GM18907 (cell line): Measurements from ENCODE around the gene CLK1.
"Not testable (repeated sequence)": the region's sequence is repeated elsewhere in the genome, so short reads cannot be mapped to it uniquely, and the experiment has no call there.

ENCODE experiments used
- ATAC-seq: cut with Tn5 transposase; IDR thresholded peaks from one replicate; pipeline ENCODE4 v1.9.1; 2021; ENCODE audit warnings: mild to moderate bottlenecking, moderate library complexity; ENCODE audit not compliant: unreplicated experiment

The CLK1 gene

GRCh38 chr2:200864176-200865034 is at the start of gene CLK1:
TSS of gene CLK1 (minus strand) at chr2:200864658. CDS start at chr2:200861862, 2,796 bp downstream.
- ATAC-seq, result peak; percentile 89

GRCh38 chr2:200913654-200914053 is 49.2 kb upstream of the CLK1 start:
- no peak for ATAC-seq

- no peak for ATAC-seq
These were observed 45.5 kb upstream of the CLK1 start for GRCh38 chr2:200909958-200910357.

DNA sequence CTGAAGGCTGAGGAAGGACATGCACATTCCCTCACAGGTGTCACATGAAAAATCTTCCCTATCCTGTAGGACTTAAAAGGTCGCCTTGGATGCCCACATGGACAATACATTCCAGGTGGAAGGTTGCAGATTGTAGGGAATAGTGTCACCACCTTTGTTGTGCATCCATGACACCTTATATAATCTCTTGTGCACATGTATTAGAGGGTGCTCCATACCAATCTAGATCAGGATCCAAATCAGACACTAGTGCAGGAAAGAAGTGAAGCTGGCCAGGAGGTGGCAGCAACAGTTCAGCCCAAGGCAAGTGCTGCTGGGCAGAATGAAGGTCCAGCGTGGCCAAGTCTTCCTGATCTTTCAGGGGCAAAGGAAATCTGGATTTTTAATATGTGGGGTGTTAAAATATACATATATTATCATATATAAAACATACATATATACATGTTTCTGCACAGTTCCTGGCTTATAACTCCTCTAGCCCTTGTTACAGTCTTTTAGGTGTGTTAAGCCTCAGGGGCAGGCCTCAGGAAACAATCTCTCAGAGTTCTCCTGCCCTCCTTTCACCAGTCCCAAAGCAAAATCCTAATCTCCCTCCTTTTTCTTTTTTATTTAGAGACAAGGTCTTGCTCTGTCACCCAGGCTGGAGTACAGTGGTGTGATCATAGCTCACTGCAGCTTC is 41.3 kb upstream of the CLK1 start:
- no peak for ATAC-seq

DNA sequence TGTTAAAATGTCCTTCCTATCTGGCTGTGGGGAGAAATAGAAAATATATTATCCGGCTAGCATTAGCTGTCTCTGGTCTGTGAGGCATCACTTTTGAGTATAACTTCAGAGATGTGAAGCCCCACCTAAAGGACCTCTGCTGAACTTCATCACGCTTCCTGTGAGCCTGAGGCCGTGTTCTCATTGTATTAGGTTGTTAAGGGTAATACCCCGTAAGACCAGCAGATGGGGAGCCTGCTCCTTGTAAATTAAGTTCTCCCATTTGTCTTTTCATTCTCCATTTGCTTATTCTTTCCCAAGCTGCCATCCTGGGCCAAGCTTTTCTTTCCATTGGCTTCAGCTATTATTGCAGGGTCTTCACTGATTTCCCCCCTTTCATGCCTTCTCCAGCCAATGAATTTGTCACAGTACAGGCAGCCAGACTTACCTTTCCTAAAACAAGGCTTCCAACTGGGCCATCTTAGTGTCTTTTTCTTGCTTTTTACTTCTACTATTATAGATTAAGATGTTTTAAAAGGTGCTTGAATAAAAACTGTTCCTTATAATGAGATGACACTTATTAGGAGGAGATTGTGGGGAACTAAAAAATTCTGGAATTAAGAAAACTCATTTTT is 37.1 kb upstream of the CLK1 start:
- ATAC-seq, result peak; percentile 96

- no peak for ATAC-seq
These were observed 35.0 kb upstream of the CLK1 start for GRCh38 chr2:200899482-200899881.

DNA sequence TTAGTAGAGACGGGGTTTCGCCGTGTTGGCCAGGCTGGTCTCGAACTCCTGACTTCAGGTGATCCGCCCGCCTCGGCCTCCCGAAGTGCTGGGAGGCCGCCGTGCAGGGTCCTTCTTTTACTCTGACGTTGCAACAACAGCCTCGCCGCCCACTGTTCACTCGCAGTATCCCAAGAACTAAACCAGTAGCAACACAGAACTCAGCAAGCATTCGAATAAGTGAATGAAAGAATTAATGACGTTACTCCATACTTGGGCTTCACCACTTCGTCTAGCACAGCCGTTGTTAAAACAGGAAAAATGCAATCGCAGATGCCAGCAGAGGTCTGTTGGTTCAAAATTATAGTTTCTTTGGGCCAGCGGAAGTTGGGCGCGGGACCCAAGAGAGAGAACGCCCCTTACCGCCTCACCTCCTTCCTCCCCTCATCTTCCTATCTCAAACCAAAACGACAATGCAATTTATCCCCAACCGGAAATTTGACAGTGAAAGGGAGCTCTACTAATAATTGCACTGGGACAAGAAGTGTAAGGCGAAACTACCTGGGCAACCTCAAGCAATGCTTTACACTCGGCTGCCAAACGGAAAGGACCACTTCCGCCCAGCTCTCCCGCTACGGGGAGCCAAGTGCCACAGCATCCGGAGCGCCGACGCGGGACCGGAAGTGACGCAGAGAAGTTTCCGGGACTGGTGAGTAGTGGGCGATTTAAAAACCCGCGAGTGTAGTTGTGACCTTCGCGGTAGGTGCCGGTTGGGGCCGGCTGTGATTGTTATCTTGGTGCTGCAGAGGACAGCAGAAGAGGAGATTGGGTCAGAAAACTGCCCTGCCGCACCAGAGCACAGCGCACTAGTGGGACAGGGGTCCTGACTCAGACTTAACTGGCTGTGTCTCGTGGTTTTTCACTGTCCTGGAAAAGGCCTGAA is 24.5 kb upstream of the CLK1 start, which contains the start of the genes NIF3L1 and PPIL3:
Gene NIF3L1, plus strand, starts transcription at position 668 of the 922 bp plus-strand sequence. CDS start 2,573 bp downstream, outside the sequence.
Gene PPIL3, minus strand, starts transcription at position 374 of the 922 bp plus-strand sequence. CDS start 1,462 bp downstream, outside the sequence.
- ATAC-seq, result peak; percentile 93

DNA sequence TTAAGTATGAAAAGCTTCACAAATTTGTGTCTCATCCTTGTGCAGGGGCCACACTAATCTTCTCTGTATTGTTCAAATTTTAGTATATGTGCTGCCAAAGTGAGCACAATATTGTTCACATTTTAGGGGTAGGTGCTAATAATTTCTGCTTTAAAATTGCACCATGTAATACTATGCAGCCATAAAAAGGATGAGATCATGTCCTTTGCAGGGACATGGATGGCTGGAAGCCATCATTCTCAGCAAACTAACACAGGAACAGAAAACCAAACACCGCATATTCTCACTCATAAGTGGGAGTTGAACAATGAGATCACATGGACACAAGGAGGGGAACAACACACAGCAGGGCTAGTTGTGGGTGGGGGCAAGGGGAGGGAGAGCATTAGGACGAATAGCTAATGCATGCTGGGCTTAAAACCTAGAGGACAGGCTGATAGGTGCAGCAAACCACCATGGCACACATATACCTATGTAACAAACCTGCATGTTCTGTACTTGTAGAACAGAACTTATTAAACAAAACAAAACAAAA is 17.3 kb upstream of the CLK1 start:
- ATAC-seq, result not testable (repeated sequence)

- no peak for ATAC-seq
These were observed 13.9 kb upstream of the CLK1 start for GRCh38 chr2:200878289-200878880.

DNA sequence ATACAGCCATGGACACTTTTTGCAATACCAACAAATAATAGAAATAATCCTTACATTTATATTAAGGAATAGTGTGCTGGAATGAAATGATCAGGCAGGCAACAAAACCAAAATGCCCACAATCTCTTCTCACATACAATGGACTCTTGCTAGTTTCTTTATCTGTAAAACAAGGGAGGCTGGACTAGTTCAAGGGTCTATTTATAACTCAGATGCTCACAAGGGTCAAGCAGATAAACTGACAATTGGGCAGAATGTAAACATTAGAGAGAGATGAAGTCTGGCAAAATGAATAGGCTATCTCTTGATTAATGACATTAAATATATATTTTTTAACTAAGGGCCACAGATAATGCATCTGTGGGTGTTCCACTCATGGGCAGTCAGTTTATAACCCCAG is 13.0 kb upstream of the CLK1 start:
- ATAC-seq, result no peak

- ATAC-seq, result no peak
These were observed 9.1 kb upstream of the CLK1 start for GRCh38 chr2:200873560-200873959.

GRCh38 chr2:200871151-200871550 is 6.7 kb upstream of the CLK1 start:
- ATAC-seq, result no peak

GRCh38 chr2:200869014-200869413 is 4.6 kb upstream of the CLK1 start:
- no peak for ATAC-seq

DNA sequence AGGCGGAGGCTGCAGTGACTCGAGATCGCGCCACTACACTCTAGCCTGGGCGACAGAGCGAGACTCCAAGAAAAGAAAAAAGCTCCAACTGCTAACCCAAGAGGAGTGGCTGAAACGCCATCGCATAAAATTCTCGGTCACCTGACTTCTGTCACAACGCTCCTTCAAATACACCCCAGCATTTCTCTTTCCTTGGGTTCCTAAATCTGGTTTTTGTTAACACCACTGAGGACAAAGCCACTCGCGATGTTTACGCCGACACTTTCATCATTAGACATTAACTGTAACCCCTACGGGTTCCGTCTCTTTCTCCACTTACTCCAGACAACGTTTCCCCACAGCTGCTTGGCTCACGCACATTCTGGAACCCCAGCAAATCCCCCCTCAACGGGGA is 679 bp downstream of the CLK1 start:
- peak; percentile 19 for ATAC-seq

DNA sequence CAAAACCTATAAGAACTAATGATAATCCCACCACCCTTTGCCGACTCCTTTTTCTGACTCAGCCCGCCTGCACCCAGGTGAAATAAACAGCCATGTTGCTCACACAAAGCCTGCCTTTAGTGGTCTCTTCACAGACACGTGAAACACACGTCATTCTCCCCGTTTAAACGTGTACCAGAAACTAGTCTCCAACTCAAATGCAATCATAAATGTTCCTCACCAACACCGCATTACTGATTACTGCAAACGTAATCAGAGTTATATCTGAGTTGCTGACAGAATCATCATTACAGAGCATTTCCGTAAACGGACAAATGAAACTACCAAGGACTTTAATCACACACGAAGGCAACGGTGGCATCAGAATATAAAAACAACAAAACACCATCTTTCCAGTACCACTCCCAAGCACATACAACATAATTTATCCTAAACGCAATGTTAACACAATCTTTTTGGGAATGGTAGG is 1.9 kb downstream of the CLK1 start:
- no peak for ATAC-seq

- ATAC-seq, result no peak
These were observed 2.8 kb downstream of the CLK1 start for GRCh38 chr2:200861617-200862155.

- ATAC-seq, result no peak
These were observed 4.2 kb downstream of the CLK1 start for GRCh38 chr2:200860092-200860795.

DNA sequence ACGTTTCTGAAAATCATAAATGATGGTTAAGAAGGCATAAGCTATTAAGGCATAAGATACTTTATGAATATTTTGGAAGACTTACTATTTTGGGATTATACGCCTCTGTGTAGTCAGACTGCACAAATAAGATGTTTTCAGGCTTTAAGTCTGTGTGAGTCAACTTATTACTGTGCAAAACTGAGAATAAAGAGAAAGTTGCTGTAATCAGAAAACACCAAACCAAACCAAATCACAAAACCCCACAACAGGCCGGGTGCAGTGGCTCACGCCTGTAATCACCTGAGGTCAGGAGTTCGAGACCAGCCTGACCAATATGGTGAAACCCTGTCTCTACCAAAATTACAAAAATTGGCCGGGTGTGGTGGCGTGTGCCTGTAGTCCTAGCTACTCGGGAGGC is 7.7 kb downstream of the CLK1 start:
- no peak for ATAC-seq

- ATAC-seq, result no peak
These were observed 11.9 kb downstream of the CLK1 start for GRCh38 chr2:200852605-200853004.
